Measurements from ENCODE around the gene SYT1. TPM values are rescaled to one million over a fixed set of nuclear protein-coding genes. Genes with fewer than 3 reads are reported as not detected.

The SYT1 gene
- total RNA-seq, 1 donor from 2014 or later, result 35.5 TPM

DNA sequence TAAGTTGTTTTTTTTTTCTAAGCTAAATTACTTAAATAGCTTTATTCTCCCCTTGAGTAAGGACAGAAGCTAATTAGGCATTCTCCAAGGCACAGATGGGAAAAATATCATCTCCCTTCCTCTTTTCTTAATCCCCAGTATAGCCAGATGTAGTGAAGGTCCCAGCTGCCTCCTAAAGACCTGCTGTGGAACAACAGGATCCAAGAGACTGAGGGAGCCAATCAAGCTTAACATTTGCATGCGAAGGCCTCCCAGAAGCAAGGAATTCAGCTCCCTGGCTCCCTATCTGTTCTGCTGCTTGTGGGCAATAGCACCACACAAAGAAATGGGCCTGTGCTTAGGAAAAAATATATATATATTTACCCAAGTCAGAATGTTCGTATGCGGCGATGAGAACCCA is 255.2 kb downstream of the SYT1 start:
- H3K9me3 Mint-ChIP-seq, result no peaks in the 10 kb centered on the region
- no peaks in the 10 kb centered on the region for H3K27me3 Mint-ChIP-seq
- TF ChIP-seq, protein P1, sequence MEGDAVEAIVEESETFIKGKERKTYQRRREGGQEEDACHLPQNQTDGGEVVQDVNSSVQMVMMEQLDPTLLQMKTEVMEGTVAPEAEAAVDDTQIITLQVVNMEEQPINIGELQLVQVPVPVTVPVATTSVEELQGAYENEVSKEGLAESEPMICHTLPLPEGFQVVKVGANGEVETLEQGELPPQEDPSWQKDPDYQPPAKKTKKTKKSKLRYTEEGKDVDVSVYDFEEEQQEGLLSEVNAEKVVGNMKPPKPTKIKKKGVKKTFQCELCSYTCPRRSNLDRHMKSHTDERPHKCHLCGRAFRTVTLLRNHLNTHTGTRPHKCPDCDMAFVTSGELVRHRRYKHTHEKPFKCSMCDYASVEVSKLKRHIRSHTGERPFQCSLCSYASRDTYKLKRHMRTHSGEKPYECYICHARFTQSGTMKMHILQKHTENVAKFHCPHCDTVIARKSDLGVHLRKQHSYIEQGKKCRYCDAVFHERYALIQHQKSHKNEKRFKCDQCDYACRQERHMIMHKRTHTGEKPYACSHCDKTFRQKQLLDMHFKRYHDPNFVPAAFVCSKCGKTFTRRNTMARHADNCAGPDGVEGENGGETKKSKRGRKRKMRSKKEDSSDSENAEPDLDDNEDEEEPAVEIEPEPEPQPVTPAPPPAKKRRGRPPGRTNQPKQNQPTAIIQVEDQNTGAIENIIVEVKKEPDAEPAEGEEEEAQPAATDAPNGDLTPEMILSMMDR (conservative IDR thresholded peaks at IDR 0.05), result no peak
- peaks cover 5% of the 10 kb centered on the region for H3K4me1 Mint-ChIP-seq (ENCODE audit: unreplicated experiment)
- H3K4me3 Mint-ChIP-seq, result no peak overlapping the region
- DNase-seq (ENCODE audit: extremely low spot score, unreplicated experiment), result no peak
- no peak overlapping the region for H3K27ac Mint-ChIP-seq
- peaks cover 8% of the 10 kb centered on the region for H3K36me3 Mint-ChIP-seq

GRCh38 chr12:79121486-79121885 is 256.9 kb downstream of the SYT1 start:
- Mint-ChIP-seq H3K9me3 (no peaks in the 10 kb centered on the region), H3K36me3 (peaks cover 11% of the 10 kb centered on the region), H3K4me3 (no peak overlapping the region), H3K4me1 (ENCODE audit: unreplicated experiment) (peaks cover 4% of the 10 kb centered on the region), H3K27me3 (no peaks in the 10 kb centered on the region), H3K27ac (no peak overlapping the region)
- no peak for DNase-seq (ENCODE audit: extremely low spot score, unreplicated experiment)
- TF ChIP-seq, protein P1 (conservative IDR thresholded peaks at IDR 0.05), result peak; percentile 66

DNA sequence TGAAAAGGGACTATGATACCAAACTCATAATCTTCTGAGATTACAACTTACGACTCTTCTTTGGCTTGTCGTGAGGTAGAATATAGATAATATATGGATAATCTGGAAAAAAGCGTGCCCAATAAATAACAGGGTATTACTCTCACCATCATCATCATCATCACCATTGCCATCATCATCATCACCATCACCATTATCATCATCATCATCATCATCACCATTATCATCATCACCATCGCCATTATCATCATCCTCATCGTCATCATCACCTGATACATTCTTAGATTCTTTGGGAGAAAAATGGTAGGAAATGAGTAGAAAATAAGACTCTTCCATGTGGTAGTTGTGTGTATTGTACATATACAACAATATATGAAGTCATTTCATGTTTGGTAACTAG is 259.8 kb downstream of the SYT1 start:
- Mint-ChIP-seq H3K4me3 (no peak overlapping the region), H3K27ac (no peak overlapping the region), H3K9me3 (no peaks in the 10 kb centered on the region), H3K27me3 (no peaks in the 10 kb centered on the region), H3K36me3 (peaks cover 11% of the 10 kb centered on the region), H3K4me1 (ENCODE audit: unreplicated experiment) (peaks cover 4% of the 10 kb centered on the region)
- TF ChIP-seq, protein P1 (conservative IDR thresholded peaks at IDR 0.05), result no peak
- DNase-seq (ENCODE audit: extremely low spot score, unreplicated experiment), result no peak

DNA sequence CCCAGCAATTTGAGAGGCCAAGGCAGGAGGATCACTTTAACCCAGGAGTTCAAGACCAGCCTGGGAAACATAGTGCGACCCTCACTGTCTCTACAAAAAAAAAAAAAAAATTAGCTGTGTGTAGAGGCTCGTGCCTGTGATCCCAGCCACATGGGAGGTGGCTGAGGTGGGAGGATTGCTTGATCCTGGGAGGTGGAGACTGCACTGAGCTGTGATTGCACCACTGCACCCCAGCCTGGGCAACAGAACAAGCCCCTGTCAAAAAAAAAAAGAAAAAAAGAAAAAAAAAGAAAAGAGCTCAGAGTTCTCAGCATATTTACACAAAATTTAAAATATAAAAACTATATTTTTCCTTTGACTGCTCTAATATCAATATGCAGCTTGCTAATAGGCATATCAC is 260.8 kb downstream of the SYT1 start:
- DNase-seq (ENCODE audit: extremely low spot score, unreplicated experiment), result no peak
- Mint-ChIP-seq H3K36me3 (peaks cover 11% of the 10 kb centered on the region), H3K27ac (no peak overlapping the region), H3K27me3 (no peaks in the 10 kb centered on the region), H3K9me3 (no peaks in the 10 kb centered on the region), H3K4me3 (no peak overlapping the region), H3K4me1 (ENCODE audit: unreplicated experiment) (peaks cover 4% of the 10 kb centered on the region)
- TF ChIP-seq, protein P1 (conservative IDR thresholded peaks at IDR 0.05), result no peak

GRCh38 chr12:79127271-79127751 is 262.7 kb downstream of the SYT1 start:
- TF ChIP-seq, protein P1 (conservative IDR thresholded peaks at IDR 0.05), result no peak
- Mint-ChIP-seq H3K27me3 (no peaks in the 10 kb centered on the region), H3K36me3 (peaks cover 11% of the 10 kb centered on the region), H3K9me3 (no peaks in the 10 kb centered on the region), H3K27ac (no peak overlapping the region), H3K4me3 (no peak overlapping the region), H3K4me1 (ENCODE audit: unreplicated experiment) (peaks cover 4% of the 10 kb centered on the region)
- DNase-seq (ENCODE audit: extremely low spot score, unreplicated experiment), result no peak

GRCh38 chr12:79128956-79129355 is 264.4 kb downstream of the SYT1 start:
- H3K27me3 Mint-ChIP-seq, result no peaks in the 10 kb centered on the region
- H3K4me1 Mint-ChIP-seq (ENCODE audit: unreplicated experiment), result peaks cover 4% of the 10 kb centered on the region
- H3K4me3 Mint-ChIP-seq, result no peak overlapping the region
- no peak overlapping the region for H3K27ac Mint-ChIP-seq
- H3K36me3 Mint-ChIP-seq, result peaks cover 11% of the 10 kb centered on the region
- DNase-seq (ENCODE audit: extremely low spot score, unreplicated experiment), result no peak
- H3K9me3 Mint-ChIP-seq, result no peaks in the 10 kb centered on the region
- TF ChIP-seq, protein P1 (conservative IDR thresholded peaks at IDR 0.05), result no peak

Data from type B pancreatic cell (in vitro differentiated cells).